ENCODE results near the gene ISCA2.

GRCh38 chr14:74459289-74459946 lies 34.1 kb upstream of the ISCA2 start:
- peak; percentile 55 to 76 for TF ChIP-seq CTCF (conservative IDR thresholded peaks at IDR 0.05 in 1 of 2, IDR thresholded peaks at IDR 0.05 in 1 of 2; ENCODE audit: low read depth in 1 of 2, low read length in 2 of 2)
- no peak for TF ChIP-seq EZH2 (IDR thresholded peaks at IDR 0.05; ENCODE audit: low read length, missing control alignments)
